ENCODE measurements around the gene IL17F.

Gene IL17F

GRCh38 chr6:52244400-52244799, at the start of gene IL17F:
TSS of gene IL17F (minus strand) at chr6:52244500. CDS start at chr6:52244429, 71 bp downstream.
- in situ Hi-C loops (cut with MboI; ENCODE audit: low sequenced_read_pairs): no loop called here

GRCh38 chr6:52293067-52293466, 48.8 kb upstream of the IL17F start:
- in situ Hi-C loops (cut with MboI; ENCODE audit: low sequenced_read_pairs): loop anchor here (10.0 kb wide), 1 partner anchor 102 kb away; no protein-coding TSS in a partner anchor

GRCh38 chr6:52288841-52289240, 44.5 kb upstream of the IL17F start:
- in situ Hi-C loops (cut with MboI; ENCODE audit: low sequenced_read_pairs): no loop called here

- in situ Hi-C loops (cut with MboI; ENCODE audit: low sequenced_read_pairs): no loop called here
Observed at GRCh38 chr6:52288216-52288615, 43.9 kb upstream of the IL17F start.

GRCh38 chr6:52286798-52287432, 42.6 kb upstream of the IL17F start:
- in situ Hi-C loops (cut with MboI; ENCODE audit: low sequenced_read_pairs): no loop called here

- in situ Hi-C loops (cut with MboI; ENCODE audit: low sequenced_read_pairs): no loop called here
Observed at GRCh38 chr6:52285177-52286068, 41.1 kb upstream of the IL17F start.

- in situ Hi-C loops (cut with MboI; ENCODE audit: low sequenced_read_pairs): no loop called here
Observed at GRCh38 chr6:52284460-52285176, 40.3 kb upstream of the IL17F start, which contains the start of gene MCM3. TSS of gene MCM3 (minus strand) at chr6:52284742. CDS start at chr6:52284674, 68 bp downstream.

- in situ Hi-C loops (cut with MboI; ENCODE audit: low sequenced_read_pairs): no loop called here
Observed at GRCh38 chr6:52284131-52284459, 39.8 kb upstream of the IL17F start.

- in situ Hi-C loops (cut with MboI; ENCODE audit: low sequenced_read_pairs): no loop called here
Observed at GRCh38 chr6:52283111-52283510, 38.8 kb upstream of the IL17F start.

- in situ Hi-C loops (cut with MboI; ENCODE audit: low sequenced_read_pairs): no loop called here
Observed at GRCh38 chr6:52276130-52276529, 31.8 kb upstream of the IL17F start.

- in situ Hi-C loops (cut with MboI; ENCODE audit: low sequenced_read_pairs): loop anchor here (25.0 kb wide), 1 partner anchor 390 kb away; the partner anchor contains the start of gene TMEM14A
Observed at GRCh38 chr6:52271852-52272460, 27.7 kb upstream of the IL17F start.

- in situ Hi-C loops (cut with MboI; ENCODE audit: low sequenced_read_pairs): loop anchor here (25.0 kb wide), 1 partner anchor 398 kb away; the partner anchor contains the start of gene TMEM14A
Observed at GRCh38 chr6:52263709-52264540, 19.6 kb upstream of the IL17F start.

GRCh38 chr6:52262620-52263344, 18.5 kb upstream of the IL17F start:
- in situ Hi-C loops (cut with MboI; ENCODE audit: low sequenced_read_pairs): loop anchor here (25.0 kb wide), 1 partner anchor 400 kb away; the partner anchor contains the start of gene TMEM14A

GRCh38 chr6:52261229-52261628, 16.9 kb upstream of the IL17F start:
- in situ Hi-C loops (cut with MboI; ENCODE audit: low sequenced_read_pairs): loop anchor here (25.0 kb wide), 1 partner anchor 401 kb away; the partner anchor contains the start of gene TMEM14A

GRCh38 chr6:52260634-52261033, 16.3 kb upstream of the IL17F start:
- in situ Hi-C loops (cut with MboI; ENCODE audit: low sequenced_read_pairs): loop anchor here (25.0 kb wide), 1 partner anchor 402 kb away; the partner anchor contains the start of gene TMEM14A

- in situ Hi-C loops (cut with MboI; ENCODE audit: low sequenced_read_pairs): loop anchor here (25.0 kb wide), 1 partner anchor 407 kb away; the partner anchor contains the start of gene TMEM14A
Observed at GRCh38 chr6:52255434-52255833, 11.1 kb upstream of the IL17F start.

GRCh38 chr6:52254731-52255378, 10.6 kb upstream of the IL17F start:
- in situ Hi-C loops (cut with MboI; ENCODE audit: low sequenced_read_pairs): loop anchor here (25.0 kb wide), 1 partner anchor 407 kb away; the partner anchor contains the start of gene TMEM14A

GRCh38 chr6:52253494-52253893, 9.2 kb upstream of the IL17F start:
- in situ Hi-C loops (cut with MboI; ENCODE audit: low sequenced_read_pairs): loop anchor here (25.0 kb wide), 1 partner anchor 409 kb away; the partner anchor contains the start of gene TMEM14A

Measured in HL-60/S4 treated with phorbol 12-myristate 13-acetate at 8.2 ng/mL for 4 days and 3 days (cell line).